GM23338 (cell line): ENCODE results near the gene MYT1. TPM values are rescaled to one million over a fixed set of nuclear protein-coding genes. Genes with fewer than 3 reads are reported as not detected.

ENCODE experiments used
- ATAC-seq: fragments of 200-7000 bp; cut with Tn5 transposase; 3 replicates; pipeline ENCODE4 v1.9.1; 2020
- DNase-seq: peaks from one replicate; pipeline ENCODE4 v3.0.0-alpha.2; 2015; ENCODE audit warnings: low spot score
- H2AFZ ChIP-seq: fragments of 200-600 bp; sonication (generic); 2 replicates; pipeline ENCODE4 v1.8.0; 2016; ENCODE audit warnings: antibody characterized with exemption, mild to moderate bottlenecking, moderate library complexity
- H3F3A ChIP-seq: fragments of 200-600 bp; sonication (generic); replicated peaks from 2 replicates; pipeline ENCODE4 v1.8.0; 2017; ENCODE audit warnings: antibody characterized with exemption, mixed run types, low read depth
- H3K27ac ChIP-seq: fragments of 200-600 bp; sonication (generic); 2 replicates; pipeline ENCODE4 v1.6.1; 2016; ENCODE audit warnings: low read depth
- H3K27me3 ChIP-seq: fragments of 200-600 bp; sonication (generic); 2 replicates; pipeline ENCODE4 v1.8.0; 2016; ENCODE audit warnings: mild to moderate bottlenecking, mixed run types, moderate library complexity; ENCODE audit not compliant: insufficient read depth
- H3K36me3 ChIP-seq: fragments of 200-600 bp; sonication (generic); 2 replicates; pipeline ENCODE4 v1.8.0; 2016; ENCODE audit warnings: mild to moderate bottlenecking; ENCODE audit not compliant: insufficient read depth
- H3K4me1 ChIP-seq: fragments of 200-600 bp; sonication (generic); 2 replicates; pipeline ENCODE4 v1.8.0; 2016; ENCODE audit warnings: mild to moderate bottlenecking, moderate library complexity; ENCODE audit not compliant: insufficient read depth
- H3K4me2 ChIP-seq: fragments of 200-600 bp; sonication (generic); 2 replicates; pipeline ENCODE4 v1.7.1; 2017; ENCODE audit warnings: mixed run types
- H3K4me3 ChIP-seq: fragments of 200-600 bp; sonication (generic); 2 replicates; pipeline ENCODE4 v1.6.1; 2016; ENCODE audit warnings: mixed run types
- H3K79me2 ChIP-seq: fragments of 200-600 bp; sonication (generic); replicated peaks from 2 replicates; pipeline ENCODE4 v1.8.0; 2017; ENCODE audit warnings: mild to moderate bottlenecking; ENCODE audit not compliant: insufficient read depth
- H3K9me2 ChIP-seq: fragments of 200-600 bp; sonication (generic); 2 replicates; pipeline ENCODE4 v1.8.0; 2017; ENCODE audit not compliant: insufficient read depth
- H4K20me1 ChIP-seq: fragments of 200-600 bp; sonication (generic); replicated peaks from 2 replicates; pipeline ENCODE4 v1.8.0; 2017; ENCODE audit warnings: mild to moderate bottlenecking; ENCODE audit not compliant: insufficient read depth
- H3K27ac Mint-ChIP-seq: 2 replicates; pipeline ENCODE4 v1.8.0; 2020; ENCODE audit warnings: inconsistent platforms, mild to moderate bottlenecking, moderate library complexity, mixed read lengths
- H3K27me3 Mint-ChIP-seq: 3 replicates; pipeline ENCODE4 v1.8.0; 2022; ENCODE audit warnings: low read depth, mild to moderate bottlenecking, moderate library complexity, mixed read lengths, inconsistent platforms; ENCODE audit not compliant: insufficient read depth, poor library complexity
- H3K36me3 Mint-ChIP-seq: 3 replicates; pipeline ENCODE4 v1.8.0; 2021; ENCODE audit warnings: low read depth, mild to moderate bottlenecking, inconsistent platforms, moderate library complexity, mixed read lengths
- H3K4me1 Mint-ChIP-seq: 3 replicates; pipeline ENCODE4 v1.8.0; 2020; ENCODE audit warnings: mild to moderate bottlenecking, inconsistent platforms, mixed read lengths
- H3K4me3 Mint-ChIP-seq: 3 replicates; pipeline ENCODE4 v1.8.0; 2021; ENCODE audit warnings: moderate library complexity, mild to moderate bottlenecking, inconsistent platforms, mixed read lengths
- H3K9me3 Mint-ChIP-seq: 3 replicates; pipeline ENCODE4 v1.8.0; 2020; ENCODE audit warnings: moderate library complexity, mild to moderate bottlenecking, inconsistent platforms, mixed read lengths
- CREB1 ChIP-seq: fragments of 250-450 bp; sonication (Bioruptor Pico); IDR thresholded peaks from 2 replicates; pipeline ENCODE4 v1.5.0; 2020; ENCODE audit warnings: low read depth, mild to moderate bottlenecking, moderate library complexity
- ETS1 ChIP-seq: IDR thresholded peaks from 2 replicates; pipeline ENCODE4 v1.6.1; 2016; ENCODE audit warnings: antibody characterized with exemption
- EZH2 ChIP-seq: fragments of 200-600 bp; sonication (generic); IDR thresholded peaks from one replicate; pipeline ENCODE4 v1.8.0; 2017; ENCODE audit warnings: antibody characterized with exemption, mild to moderate bottlenecking, low read depth; ENCODE audit not compliant: unreplicated experiment
- EZH2phosphoT487 ChIP-seq: fragments of 200-600 bp; sonication (generic); IDR thresholded peaks from one replicate; pipeline ENCODE4 v1.8.1; 2018; ENCODE audit warnings: antibody characterized with exemption; ENCODE audit not compliant: unreplicated experiment
- STAT1 ChIP-seq: IDR thresholded peaks from one replicate; pipeline ENCODE4 v1.6.1; 2016; ENCODE audit warnings: antibody characterized with exemption; ENCODE audit not compliant: unreplicated experiment
- polyA plus RNA-seq: library from polyadenylated mRNA; unstranded; fragments of >200 nt; fragmentation: Nextera tagmentation; extraction: Ambion mirVana; gene quantifications from 2 replicates; pipeline ENCODE4 v1.2.1, GENCODE V29; 2016
- total RNA-seq: library from RNA; depleted of rRNA; stranded (reverse); fragments of >200 nt; shearing (Covaris generic); gene quantifications from 2 replicates; pipeline ENCODE4 v1.2.3, GENCODE V29; 2014
- TF ChIP-seq, protein P1 (sequence below): fragments of 250-450 bp; sonication (Bioruptor Pico); IDR thresholded peaks from 2 replicates; pipeline ENCODE4 v1.5.0; 2020; ENCODE audit warnings: mild to moderate bottlenecking, moderate library complexity

MYT1 gene
- total and polyA plus RNA-seq, 2 experiments from 2014 or later = 0.83 to 1.6 TPM

DNA sequence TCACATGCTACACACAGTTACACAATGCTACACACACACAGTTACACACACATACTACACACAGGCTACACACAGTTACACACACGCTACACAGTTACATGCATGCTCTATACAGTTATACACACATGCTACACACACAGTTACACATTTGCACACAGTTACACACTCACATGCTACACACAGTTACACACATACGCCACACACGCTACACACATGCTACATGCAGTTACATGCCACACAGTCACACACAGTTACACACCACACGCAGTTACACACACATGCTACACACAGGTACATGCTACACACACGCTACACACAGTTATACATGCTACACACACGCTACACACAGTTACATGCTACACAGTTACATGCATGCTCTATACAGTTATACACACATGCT is 15.6 kb downstream of the MYT1 start:
- no peak overlapping the region for H2AFZ ChIP-seq
- H4K20me1 ChIP-seq = no peaks in the 10 kb centered on the region
- peaks cover 13% of the 10 kb centered on the region for H3K36me3 Mint-ChIP-seq
- H3K9me3 Mint-ChIP-seq = peaks cover 10% of the 10 kb centered on the region; the same call in 2 of the 3 replicates
- H3K4me1 Mint-ChIP-seq = peaks cover 18% of the 10 kb centered on the region
- no peaks in the 10 kb centered on the region for H3K36me3 ChIP-seq
- no peak overlapping the region for H3K27ac ChIP-seq
- peaks cover 5% of the 10 kb centered on the region; the same call in 1 of the 2 replicates for H3K9me2 ChIP-seq
- no peak overlapping the region for H3K4me3 Mint-ChIP-seq
- no peak overlapping the region for H3K4me3 ChIP-seq
- TF ChIP-seq EZH2 (no peak), STAT1 (no peak), EZH2phosphoT487 (no peak)
- TF ChIP-seq, protein P1, sequence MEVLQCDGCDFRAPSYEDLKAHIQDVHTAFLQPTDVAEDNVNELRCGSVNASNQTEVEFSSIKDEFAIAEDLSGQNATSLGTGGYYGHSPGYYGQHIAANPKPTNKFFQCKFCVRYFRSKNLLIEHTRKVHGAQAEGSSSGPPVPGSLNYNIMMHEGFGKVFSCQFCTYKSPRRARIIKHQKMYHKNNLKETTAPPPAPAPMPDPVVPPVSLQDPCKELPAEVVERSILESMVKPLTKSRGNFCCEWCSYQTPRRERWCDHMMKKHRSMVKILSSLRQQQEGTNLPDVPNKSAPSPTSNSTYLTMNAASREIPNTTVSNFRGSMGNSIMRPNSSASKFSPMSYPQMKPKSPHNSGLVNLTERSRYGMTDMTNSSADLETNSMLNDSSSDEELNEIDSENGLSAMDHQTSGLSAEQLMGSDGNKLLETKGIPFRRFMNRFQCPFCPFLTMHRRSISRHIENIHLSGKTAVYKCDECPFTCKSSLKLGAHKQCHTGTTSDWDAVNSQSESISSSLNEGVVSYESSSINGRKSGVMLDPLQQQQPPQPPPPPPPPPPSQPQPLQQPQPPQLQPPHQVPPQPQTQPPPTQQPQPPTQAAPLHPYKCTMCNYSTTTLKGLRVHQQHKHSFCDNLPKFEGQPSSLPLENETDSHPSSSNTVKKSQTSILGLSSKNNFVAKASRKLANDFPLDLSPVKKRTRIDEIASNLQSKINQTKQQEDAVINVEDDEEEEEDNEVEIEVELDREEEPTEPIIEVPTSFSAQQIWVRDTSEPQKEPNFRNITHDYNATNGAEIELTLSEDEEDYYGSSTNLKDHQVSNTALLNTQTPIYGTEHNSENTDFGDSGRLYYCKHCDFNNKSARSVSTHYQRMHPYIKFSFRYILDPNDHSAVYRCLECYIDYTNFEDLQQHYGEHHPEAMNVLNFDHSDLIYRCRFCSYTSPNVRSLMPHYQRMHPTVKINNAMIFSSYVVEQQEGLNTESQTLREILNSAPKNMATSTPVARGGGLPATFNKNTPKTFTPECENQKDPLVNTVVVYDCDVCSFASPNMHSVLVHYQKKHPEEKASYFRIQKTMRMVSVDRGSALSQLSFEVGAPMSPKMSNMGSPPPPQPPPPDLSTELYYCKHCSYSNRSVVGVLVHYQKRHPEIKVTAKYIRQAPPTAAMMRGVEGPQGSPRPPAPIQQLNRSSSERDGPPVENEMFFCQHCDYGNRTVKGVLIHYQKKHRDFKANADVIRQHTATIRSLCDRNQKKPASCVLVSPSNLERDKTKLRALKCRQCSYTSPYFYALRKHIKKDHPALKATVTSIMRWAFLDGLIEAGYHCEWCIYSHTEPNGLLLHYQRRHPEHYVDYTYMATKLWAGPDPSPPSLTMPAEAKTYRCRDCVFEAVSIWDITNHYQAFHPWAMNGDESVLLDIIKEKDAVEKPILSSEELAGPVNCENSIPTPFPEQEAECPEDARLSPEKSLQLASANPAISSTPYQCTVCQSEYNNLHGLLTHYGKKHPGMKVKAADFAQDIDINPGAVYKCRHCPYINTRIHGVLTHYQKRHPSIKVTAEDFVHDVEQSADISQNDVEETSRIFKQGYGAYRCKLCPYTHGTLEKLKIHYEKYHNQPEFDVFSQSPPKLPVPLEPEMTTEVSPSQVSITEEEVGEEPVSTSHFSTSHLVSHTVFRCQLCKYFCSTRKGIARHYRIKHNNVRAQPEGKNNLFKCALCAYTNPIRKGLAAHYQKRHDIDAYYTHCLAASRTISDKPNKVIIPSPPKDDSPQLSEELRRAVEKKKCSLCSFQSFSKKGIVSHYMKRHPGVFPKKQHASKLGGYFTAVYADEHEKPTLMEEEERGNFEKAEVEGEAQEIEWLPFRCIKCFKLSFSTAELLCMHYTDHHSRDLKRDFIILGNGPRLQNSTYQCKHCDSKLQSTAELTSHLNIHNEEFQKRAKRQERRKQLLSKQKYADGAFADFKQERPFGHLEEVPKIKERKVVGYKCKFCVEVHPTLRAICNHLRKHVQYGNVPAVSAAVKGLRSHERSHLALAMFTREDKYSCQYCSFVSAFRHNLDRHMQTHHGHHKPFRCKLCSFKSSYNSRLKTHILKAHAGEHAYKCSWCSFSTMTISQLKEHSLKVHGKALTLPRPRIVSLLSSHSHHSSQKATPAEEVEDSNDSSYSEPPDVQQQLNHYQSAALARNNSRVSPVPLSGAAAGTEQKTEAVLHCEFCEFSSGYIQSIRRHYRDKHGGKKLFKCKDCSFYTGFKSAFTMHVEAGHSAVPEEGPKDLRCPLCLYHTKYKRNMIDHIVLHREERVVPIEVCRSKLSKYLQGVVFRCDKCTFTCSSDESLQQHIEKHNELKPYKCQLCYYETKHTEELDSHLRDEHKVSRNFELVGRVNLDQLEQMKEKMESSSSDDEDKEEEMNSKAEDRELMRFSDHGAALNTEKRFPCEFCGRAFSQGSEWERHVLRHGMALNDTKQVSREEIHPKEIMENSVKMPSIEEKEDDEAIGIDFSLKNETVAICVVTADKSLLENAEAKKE (CRISPR knock-in tag) = no peak
- no peaks in the 10 kb centered on the region for H3K79me2 ChIP-seq
- H3K4me2 ChIP-seq = no peak overlapping the region
- peaks cover 28% of the 10 kb centered on the region for H3K27me3 Mint-ChIP-seq
- no peaks in the 10 kb centered on the region for H3F3A ChIP-seq
- DNase-seq (no peak), ATAC-seq (no peak)
- H3K27ac Mint-ChIP-seq = no peak overlapping the region
- peaks cover 15% of the 10 kb centered on the region; the same call in 1 of the 2 replicates for H3K4me1 ChIP-seq
- no peaks in the 10 kb centered on the region for H3K27me3 ChIP-seq

- Histone ChIP-seq H3K9me2 (peaks cover 5% of the 10 kb centered on the region; the same call in 1 of the 2 replicates), H3K79me2 (no peaks in the 10 kb centered on the region), H3K27me3 (no peaks in the 10 kb centered on the region), H2AFZ (no peak overlapping the region), H3K36me3 (no peaks in the 10 kb centered on the region), H4K20me1 (no peaks in the 10 kb centered on the region), H3K4me1 (peaks cover 15% of the 10 kb centered on the region; the same call in 1 of the 2 replicates), H3K4me2 (no peak overlapping the region), H3F3A (no peaks in the 10 kb centered on the region), H3K27ac (no peak overlapping the region), H3K4me3 (no peak overlapping the region)
- Mint-ChIP-seq H3K9me3 (peaks cover 19% of the 10 kb centered on the region), H3K36me3 (peaks cover 13% of the 10 kb centered on the region), H3K27me3 (peaks cover 35% of the 10 kb centered on the region), H3K4me3 (no peak overlapping the region), H3K27ac (no peak overlapping the region), H3K4me1 (peaks cover 18% of the 10 kb centered on the region)
- no peak for ATAC-seq
- DNase-seq = no peak
- no peak for TF ChIP-seq EZH2phosphoT487
- TF ChIP-seq ETS1 = no peak
- TF ChIP-seq CREB1 (CRISPR knock-in tag) = no peak
Measured at GRCh38 chr20:64180673-64181072, 16.4 kb downstream of the MYT1 start.
